GM18517 (cell line): ENCODE results near the gene SLC25A46.
"Not testable (repeated sequence)": the region's sequence is repeated elsewhere in the genome, so short reads cannot be mapped to it uniquely, and the experiment has no call there.

Experiments used
- ATAC-seq: cut with Tn5 transposase; IDR thresholded peaks from one replicate; pipeline ENCODE4 v1.9.1; 2021; ENCODE audit warnings: mild to moderate bottlenecking, moderate library complexity; ENCODE audit not compliant: unreplicated experiment

The SLC25A46 gene

GRCh38 chr5:110738812-110739651, at the start of gene SLC25A46:
TSS of gene SLC25A46 (plus strand) at chr5:110739007. CDS start at chr5:110739120, 113 bp downstream.
- peak; percentile 98 for ATAC-seq

GRCh38 chr5:110690587-110690986, 48.2 kb upstream of the SLC25A46 start:
- not testable (repeated sequence) for ATAC-seq

- not testable (repeated sequence) for ATAC-seq
Measured at GRCh38 chr5:110692669-110693068, 46.1 kb upstream of the SLC25A46 start.

- ATAC-seq: no peak
Measured at GRCh38 chr5:110702300-110702699, 36.5 kb upstream of the SLC25A46 start.

- ATAC-seq: no peak
Measured at GRCh38 chr5:110702704-110703103, 36.1 kb upstream of the SLC25A46 start.

- no peak for ATAC-seq
Measured at GRCh38 chr5:110703481-110703880, 35.3 kb upstream of the SLC25A46 start.

- no peak for ATAC-seq
Measured at GRCh38 chr5:110705349-110705748, 33.5 kb upstream of the SLC25A46 start.

GRCh38 chr5:110707260-110707844, 31.5 kb upstream of the SLC25A46 start:
- ATAC-seq: no peak

GRCh38 chr5:110716247-110717245, 22.3 kb upstream of the SLC25A46 start:
- peak; percentile 96 for ATAC-seq

- no peak for ATAC-seq
Measured at GRCh38 chr5:110718311-110718710, 20.5 kb upstream of the SLC25A46 start.

GRCh38 chr5:110726249-110727024, 12.4 kb upstream of the SLC25A46 start, which contains the start of gene TMEM232:
TSS of gene TMEM232 (minus strand) at chr5:110726671. CDS start at chr5:110667352, 59,319 bp downstream.
- ATAC-seq: peak; percentile 100

- ATAC-seq: peak; percentile 62
Measured at GRCh38 chr5:110727025-110727314, 11.8 kb upstream of the SLC25A46 start.

GRCh38 chr5:110731499-110731898, 7.3 kb upstream of the SLC25A46 start:
- ATAC-seq: not testable (repeated sequence)

- ATAC-seq: no peak
Measured at GRCh38 chr5:110734101-110734500, 4.7 kb upstream of the SLC25A46 start.

GRCh38 chr5:110735556-110735955, 3.3 kb upstream of the SLC25A46 start:
- no peak for ATAC-seq

GRCh38 chr5:110736753-110737152, 2.1 kb upstream of the SLC25A46 start:
- no peak for ATAC-seq

- ATAC-seq: peak; percentile 72
Measured at GRCh38 chr5:110738503-110738811, 350 bp upstream of the SLC25A46 start.

GRCh38 chr5:110751902-110752762, 13.3 kb downstream of the SLC25A46 start:
- peak; percentile 98 for ATAC-seq

GRCh38 chr5:110752953-110753352, 14.1 kb downstream of the SLC25A46 start:
- peak; percentile 10 for ATAC-seq

- ATAC-seq: no peak
Measured at GRCh38 chr5:110753600-110753999, 14.8 kb downstream of the SLC25A46 start.
